HG03571 (cell line): ENCODE measurements around the gene IGLL1.

ENCODE experiments used
- ATAC-seq: cut with Tn5 transposase; IDR thresholded peaks from one replicate; pipeline ENCODE4 v1.9.1; 2021; ENCODE audit not compliant: unreplicated experiment

IGLL1 gene

GRCh38 chr22:23530106-23530505 lies 50.0 kb downstream of the IGLL1 start:
- ATAC-seq = no peak

DNA sequence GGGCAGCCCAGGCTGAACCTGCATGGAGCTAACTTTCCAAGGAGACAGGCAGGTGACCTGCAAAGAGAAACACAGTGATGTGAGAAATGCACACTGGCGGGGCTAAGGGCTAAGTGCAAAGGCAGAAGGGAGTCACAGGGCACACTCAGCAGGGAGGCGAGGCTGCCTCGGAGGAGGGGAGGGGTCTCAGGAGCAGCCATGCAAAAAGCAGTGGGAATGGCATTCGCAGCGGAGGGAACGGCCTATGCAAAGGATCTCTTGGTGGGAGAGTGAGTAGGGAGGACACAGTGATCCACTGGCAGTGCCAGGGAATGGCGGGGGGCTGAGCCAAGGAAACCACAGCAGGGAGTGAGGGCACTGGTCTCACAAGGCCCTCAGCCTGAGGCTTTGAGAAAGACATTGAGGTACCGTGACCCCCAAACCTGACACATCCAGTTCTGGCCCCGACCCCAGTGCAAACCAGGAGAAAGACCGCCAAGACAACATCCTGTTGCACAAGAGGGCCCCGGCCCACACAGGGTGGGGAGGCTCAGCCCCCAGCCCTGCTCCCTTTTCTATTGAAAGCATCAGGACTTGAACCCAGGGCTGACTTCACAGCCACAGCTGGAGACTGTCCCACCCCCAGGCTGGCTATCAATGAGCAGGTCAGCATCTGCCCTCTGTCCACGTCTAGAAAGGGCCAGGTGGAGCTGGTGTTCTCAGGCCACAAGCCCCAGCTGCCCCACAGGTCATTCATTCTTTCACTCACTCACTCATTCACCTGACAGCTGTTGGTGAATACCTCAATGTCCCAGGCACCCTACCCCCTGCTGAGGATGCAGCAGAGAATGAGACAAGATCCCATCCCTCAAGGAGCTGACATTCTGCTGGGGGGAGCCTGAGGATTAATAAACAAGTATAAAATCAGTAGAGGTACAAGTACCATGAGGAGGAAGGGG lies 50.7 kb downstream of the IGLL1 start:
- ATAC-seq = no peak

DNA sequence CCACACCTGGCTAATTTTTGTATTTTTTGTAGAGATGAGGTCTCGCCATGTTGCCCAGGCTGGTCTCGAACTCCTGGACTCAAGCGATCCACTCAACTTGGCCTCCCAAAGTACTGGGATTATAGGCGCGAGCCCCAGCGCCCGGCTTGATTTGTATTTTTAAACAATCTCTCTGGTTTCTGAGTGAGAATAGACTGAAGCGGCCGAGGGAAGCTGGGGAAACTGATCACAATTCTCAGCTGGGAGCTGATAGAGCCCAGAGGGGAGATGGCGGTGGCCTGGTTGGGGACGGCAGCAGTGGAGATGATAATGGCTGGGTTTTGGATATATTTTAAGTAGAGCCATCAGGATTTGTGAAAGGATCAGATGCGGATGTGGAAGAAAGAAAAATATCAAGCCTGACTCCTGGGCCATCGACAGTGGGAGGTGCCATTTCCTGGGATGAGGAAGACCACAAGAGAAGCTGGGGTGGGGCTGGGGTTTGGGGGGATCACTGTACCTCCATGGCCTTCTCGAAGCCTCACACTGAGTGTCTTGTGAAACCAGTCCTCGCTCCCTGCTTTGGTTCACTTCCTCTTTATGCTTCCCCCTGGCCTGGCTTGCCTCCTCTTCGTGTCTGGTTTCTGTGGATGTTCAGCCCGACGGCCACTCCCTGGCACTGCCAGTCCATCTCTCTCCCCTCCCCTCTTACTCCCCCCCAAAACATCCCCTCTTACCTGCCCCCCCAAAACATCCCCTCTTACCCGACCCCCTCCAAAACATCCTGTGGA lies 51.9 kb downstream of the IGLL1 start:
- no peak for ATAC-seq

DNA sequence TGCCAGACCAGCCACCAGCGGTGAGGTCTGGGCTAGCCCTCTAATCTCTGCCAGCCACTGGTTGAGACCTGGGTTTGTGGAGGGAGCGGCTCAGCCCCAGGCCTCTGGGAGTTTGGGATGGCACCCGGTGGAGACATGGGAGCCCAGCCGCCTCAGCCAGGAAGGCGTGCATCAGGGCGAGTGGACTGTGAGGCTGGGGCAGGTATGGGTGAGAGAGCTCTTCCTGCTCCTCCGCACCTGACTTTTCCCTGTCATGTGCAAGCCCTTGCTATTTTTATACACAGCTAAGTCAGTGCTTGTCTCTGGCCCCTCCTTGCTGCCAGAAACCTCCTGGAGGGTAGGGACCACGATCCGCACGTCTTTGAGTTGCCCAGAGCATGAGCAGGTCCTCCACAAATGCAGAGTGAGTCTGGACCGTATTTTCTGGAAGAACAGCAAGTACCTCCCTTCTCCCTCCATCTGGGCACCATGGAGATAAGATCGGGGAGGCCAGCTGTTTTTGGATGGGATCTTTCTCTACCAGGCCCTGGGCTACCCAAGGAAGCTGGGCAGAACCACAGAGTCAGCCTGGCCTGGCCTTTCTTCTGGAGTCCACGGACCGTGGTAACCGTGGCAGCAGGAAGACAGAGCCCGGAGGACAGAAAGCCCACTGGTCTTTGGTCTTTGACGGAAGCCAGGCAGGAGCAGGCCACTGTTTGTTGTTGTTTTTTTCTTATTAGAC lies 53.3 kb downstream of the IGLL1 start:
- no peak for ATAC-seq

GRCh38 chr22:23525510-23525909 lies 54.6 kb downstream of the IGLL1 start:
- ATAC-seq = no peak

GRCh38 chr22:23524226-23524625 lies 55.9 kb downstream of the IGLL1 start:
- no peak for ATAC-seq

DNA sequence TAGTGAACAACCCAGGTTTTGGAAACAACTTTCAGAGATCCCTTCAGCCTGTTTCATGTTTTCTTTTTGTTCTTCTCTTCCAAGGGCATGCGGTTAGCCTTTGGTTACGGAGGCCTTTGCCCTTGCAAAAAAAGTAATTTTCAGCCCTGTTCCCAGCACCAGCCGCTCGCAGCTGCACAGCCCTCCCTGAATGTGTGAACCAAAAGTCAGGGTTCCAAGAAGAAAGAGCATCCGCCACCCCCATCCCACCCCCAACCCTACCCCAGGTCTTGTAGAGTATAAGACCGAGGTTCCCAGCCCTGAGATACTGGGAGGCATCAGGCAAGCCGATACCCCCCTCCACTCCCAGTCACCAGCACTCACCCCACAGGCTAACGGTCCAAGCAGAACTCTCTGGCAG lies 56.4 kb downstream of the IGLL1 start:
- no peak for ATAC-seq
